GM18511 (cell line): ENCODE data around the gene PRSS22.
A peak's percentile ranks its signal among the peaks of the same experiment; 100 is the strongest.

Experiments
- ATAC-seq: cut with Tn5 transposase; IDR thresholded peaks from one replicate; pipeline ENCODE4 v1.9.1; 2021; ENCODE audit warnings: mild to moderate bottlenecking, moderate library complexity; ENCODE audit not compliant: unreplicated experiment

The PRSS22 gene

DNA sequence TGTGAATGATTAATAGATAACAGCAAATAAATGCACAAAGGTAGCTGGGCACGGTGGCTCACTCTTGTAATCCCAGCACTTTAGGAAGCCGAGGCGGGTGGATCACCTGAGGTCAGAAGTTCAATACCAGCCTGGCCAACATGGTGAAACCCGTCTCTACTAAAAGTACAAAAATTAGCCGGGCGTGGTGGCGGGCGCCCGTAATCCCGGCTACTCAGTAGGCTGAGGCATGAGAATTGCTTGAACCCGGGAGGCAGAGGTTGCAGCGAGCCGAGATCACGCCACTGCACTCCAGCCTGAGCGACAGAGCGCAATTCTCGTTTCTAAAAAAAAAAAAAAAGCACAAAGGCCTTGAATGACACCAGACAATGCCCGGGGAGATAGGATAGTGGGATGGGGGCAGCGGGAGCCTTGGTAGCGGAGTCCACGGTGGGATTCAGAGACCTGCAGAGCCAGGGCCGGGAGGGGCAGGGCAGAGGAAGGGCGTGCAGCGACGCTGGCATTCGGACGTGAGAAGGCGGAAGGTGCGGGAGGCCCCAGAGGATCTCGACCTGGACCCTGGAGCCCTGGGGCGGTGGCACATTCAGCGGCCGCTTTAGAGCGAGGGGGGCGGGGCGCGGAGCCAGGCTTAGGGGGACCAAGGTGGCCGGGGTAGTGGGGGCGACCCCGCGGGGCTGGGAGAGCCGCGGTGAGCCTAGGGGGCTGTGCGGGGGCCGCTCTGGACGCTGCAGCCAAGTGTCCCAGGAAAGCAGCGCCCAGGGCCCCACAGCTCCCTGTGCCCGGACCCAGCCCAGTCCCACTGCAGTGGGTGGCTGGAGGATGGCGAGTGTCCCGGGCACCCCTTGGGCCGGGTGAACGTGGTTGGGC lies 24.0 kb upstream of the PRSS22 start:
- peak; percentile 16 for ATAC-seq

- ATAC-seq, result no peak
Observed at GRCh38 chr16:2879854-2880508, 22.0 kb upstream of the PRSS22 start.

DNA sequence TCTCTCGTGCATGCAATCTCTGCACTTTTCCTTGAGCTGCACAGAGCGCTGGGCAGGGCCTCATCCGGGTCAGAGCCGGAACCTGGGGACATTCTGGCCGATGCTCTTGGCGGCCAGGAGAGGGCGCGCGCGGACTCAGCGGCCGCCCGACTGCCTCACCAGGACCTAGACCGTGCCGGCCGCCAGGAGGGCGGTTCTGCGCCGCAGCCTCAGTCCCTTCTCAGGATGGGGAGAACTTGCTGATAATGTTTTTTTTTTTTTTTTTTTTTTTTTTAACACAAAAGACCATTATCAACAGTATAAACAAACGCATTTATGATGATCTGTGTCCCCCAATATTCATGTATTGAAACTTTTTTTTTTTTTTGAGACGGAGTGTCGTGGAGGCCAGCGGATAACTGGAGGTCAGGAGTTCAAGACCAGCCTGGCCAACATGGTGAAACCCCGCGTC lies 17.0 kb upstream of the PRSS22 start:
- ATAC-seq, result peak; percentile 59

DNA sequence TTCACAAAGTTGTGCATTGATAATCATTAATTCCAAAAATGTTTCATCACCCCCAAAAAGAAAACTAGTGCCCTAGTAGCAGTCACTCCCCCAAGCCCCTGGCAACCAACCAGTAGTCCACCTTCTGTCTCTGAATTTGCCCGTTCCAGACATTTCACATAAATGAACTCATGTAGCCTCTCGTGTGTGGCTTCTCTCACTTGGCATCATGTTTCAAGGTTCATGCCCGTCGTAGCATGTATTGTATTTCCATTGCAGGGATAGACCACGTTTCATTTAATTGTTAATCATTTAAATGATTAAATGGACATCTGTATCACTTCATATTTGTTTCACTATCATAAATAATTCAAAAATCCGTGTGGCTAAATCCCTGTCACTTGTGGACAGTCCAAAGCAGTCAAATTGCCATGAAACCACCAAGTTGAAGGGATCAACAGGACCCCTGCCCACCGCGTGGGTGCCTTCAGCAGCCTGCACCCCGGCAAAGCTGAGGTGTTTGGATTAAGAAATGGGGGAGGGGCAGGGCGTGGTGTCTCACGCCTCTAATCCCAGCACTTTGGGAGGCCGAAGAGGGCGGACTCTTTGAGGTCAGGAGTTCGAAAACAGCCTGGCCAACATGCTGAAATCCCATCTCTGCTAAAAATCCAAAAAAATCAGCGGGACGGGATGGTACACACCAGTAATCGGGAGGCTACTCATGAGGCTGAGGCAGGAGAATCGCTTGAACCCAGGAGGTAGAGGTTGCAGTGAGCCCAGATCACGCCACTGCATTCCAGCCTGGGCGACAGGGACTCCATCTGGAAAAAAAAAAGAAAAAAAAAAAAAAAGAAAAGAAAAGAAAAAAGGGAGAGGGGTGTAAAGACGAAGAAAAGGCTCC lies 16.3 kb upstream of the PRSS22 start:
- no peak for ATAC-seq

- ATAC-seq, result no peak
Observed at GRCh38 chr16:2871926-2872325, 14.0 kb upstream of the PRSS22 start.

- ATAC-seq, result peak; percentile 92
Observed at GRCh38 chr16:2867987-2868789, 10.2 kb upstream of the PRSS22 start.

GRCh38 chr16:2867661-2867986 lies 9.7 kb upstream of the PRSS22 start:
- ATAC-seq, result peak; percentile 24

- no peak for ATAC-seq
Observed at GRCh38 chr16:2866431-2866830, 8.5 kb upstream of the PRSS22 start.

- ATAC-seq, result no peak
Observed at GRCh38 chr16:2865651-2866050, 7.7 kb upstream of the PRSS22 start.

GRCh38 chr16:2860826-2861567 lies 3.0 kb upstream of the PRSS22 start:
- no peak for ATAC-seq

- no peak for ATAC-seq
Observed at GRCh38 chr16:2859686-2860265, 1.8 kb upstream of the PRSS22 start.

GRCh38 chr16:2858245-2859025 lies 465 bp upstream of the PRSS22 start:
- no peak for ATAC-seq

GRCh38 chr16:2856686-2857450 lies 1.1 kb downstream of the PRSS22 start:
- no peak for ATAC-seq

DNA sequence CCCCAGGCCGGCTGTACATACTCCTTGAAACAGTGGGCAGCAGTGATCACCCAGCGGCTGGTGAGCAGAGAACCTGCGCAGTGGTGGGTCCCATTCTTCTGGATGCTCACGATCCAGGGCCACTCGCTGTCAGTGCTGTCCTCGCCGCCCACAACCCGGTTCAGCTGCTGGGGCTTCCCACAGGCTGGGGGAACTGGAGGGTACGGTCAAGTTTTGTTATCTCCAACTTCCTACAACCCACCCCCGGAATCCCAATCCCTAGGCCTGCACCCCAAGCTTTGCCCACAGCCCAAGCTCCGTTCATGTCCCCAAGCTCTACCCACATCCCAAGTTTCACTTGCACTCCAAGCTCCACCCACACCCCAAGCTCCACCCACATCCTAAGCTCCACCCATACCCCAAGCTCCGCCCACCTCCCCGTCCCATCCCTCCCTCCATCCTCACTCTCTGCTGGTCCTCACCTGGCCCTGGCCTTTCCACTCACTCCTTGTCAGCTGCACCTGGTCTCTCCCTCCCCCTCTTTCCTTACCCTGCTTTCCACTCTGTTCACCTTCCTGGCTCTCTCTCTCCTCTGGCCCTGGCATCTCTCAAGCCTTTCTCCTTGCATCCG lies 1.8 kb downstream of the PRSS22 start:
- ATAC-seq, result no peak

DNA sequence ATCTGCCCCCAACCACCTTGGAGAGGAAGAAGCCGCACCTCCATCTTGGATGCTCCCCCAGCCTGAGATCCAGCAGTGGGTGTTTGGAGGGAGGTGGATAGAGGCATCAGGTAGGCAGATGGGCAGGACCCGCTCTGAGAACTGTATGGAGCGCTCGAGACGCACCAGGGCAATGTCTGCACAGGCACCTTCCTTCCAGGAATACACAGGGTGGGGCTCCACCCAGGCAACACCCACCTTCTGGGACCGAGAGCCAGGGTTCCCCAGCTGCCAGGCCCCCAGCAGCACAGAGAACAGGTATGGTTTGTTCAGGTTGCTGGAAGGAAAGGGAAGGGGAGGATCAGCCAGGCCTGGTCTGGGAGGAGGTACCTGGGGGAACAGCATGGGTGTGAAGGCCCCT lies 2.4 kb downstream of the PRSS22 start:
- ATAC-seq, result no peak

DNA sequence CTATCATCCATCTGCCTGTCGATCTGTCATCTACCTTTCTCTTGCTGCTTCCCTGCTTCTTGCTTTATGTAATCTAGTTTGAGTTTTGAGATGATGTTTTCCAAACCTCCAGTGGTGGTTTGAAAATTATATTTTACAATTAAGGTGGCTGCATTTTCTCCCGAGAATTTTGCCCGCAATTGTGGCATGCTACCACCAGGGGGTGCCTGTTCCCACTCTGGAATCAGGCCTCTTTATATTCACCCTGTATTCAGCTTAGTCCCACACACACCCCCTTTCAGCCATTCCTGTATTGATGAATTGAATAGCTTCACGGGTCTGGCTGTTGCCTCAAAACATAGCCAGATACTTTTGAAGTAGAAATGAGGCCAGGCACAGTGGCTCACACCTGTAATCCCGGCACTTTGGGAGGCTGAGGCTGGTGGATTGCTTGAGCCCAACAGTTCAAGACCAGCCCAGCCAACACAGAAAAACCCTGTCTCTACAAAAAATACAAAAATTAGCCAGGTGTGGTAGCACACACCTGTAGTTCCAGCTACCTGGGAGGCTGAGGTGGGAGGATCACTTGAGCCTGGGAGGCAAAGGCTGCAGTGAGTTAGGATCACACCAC lies 3.2 kb downstream of the PRSS22 start:
- no peak for ATAC-seq

- no peak for ATAC-seq
Observed at GRCh38 chr16:2853531-2854073, 4.4 kb downstream of the PRSS22 start.
